ENCODE results near the gene NLE1. TPM values are rescaled to one million over a fixed set of nuclear protein-coding genes. Genes with fewer than 3 reads are reported as not detected.
"Not testable (repeated sequence)": the region's sequence is repeated elsewhere in the genome, so short reads cannot be mapped to it uniquely, and the experiment has no call there.

The NLE1 gene
- 1 to 10 TPM; 4.1 to 6.6 (median 4.6) TPM for total RNA-seq
- 2.2 TPM for polyA plus RNA-seq
- long read RNA-seq, donor 1, transcript NLE1-202 (13 exons, 2,588 nt) = major isoform, 5 of 10 reads
- long read RNA-seq, donor 1, partial matches to known transcripts = 2 of 10 reads
- long read RNA-seq, donor 1, other reads (novel, unspliced or antisense) = 3 of 10 reads
- long read RNA-seq, donor 2, partial matches to known transcripts = 0 of 2 reads
- long read RNA-seq, donor 2, other reads (novel, unspliced or antisense) = 1 of 2 reads
- long read RNA-seq, donor 3, full-length matches to known transcripts = 14 of 29 reads
- long read RNA-seq, donor 3, partial matches to known transcripts = 5 of 29 reads
- long read RNA-seq, donor 3, other reads (novel, unspliced or antisense) = 10 of 29 reads
- long read RNA-seq, donor 4, partial matches to known transcripts = 2 of 5 reads
- long read RNA-seq, donor 4, other reads (novel, unspliced or antisense) = 1 of 5 reads

- H3K4me1 ChIP-seq (ENCODE audit: control insufficient read depth, insufficient read depth, low read length) = no peaks in the 10 kb centered on the region
- no peaks in the 10 kb centered on the region for H3K27me3 ChIP-seq (ENCODE audit: control insufficient read depth, insufficient read depth)
- DNase-seq = peak; percentile 82 to 94 (median 92)
- ATAC-seq = peak; percentile 94
- intact Hi-C loops (cut with DNase I) = no loop called here
- WGBS = under 1% methylated on average over 65 of the region's 65 CpGs
- no peak within 1 kb of the TSS for H3K27ac ChIP-seq (ENCODE audit: low read length)
- no peaks in the 10 kb centered on the region for H3K9me3 ChIP-seq (ENCODE audit: control insufficient read depth, low read length)
- H3K4me3 ChIP-seq (ENCODE audit: low read length) = peak within 1 kb of the TSS; percentile 71
Observed at GRCh38 chr17:35141681-35142466, at the start of gene NLE1. NLE1 (minus strand) TSS chr17:35142303; CDS start chr17:35142275, 28 bp downstream.

GRCh38 chr17:35191001-35191695 lies 49.0 kb upstream of the NLE1 start:
- no peak overlapping the region for H3K27ac ChIP-seq (ENCODE audit: low read length)
- no peaks in the 10 kb centered on the region for H3K9me3 ChIP-seq (ENCODE audit: control insufficient read depth, low read length)
- DNase-seq (no peak), ATAC-seq (no peak)
- intact Hi-C loops (cut with DNase I) = no loop called here
- no peaks in the 10 kb centered on the region for H3K4me1 ChIP-seq (ENCODE audit: control insufficient read depth, insufficient read depth, low read length)
- 79% methylated on average over 11 of the region's 11 CpGs for WGBS
- H3K4me3 ChIP-seq (ENCODE audit: low read length) = no peak overlapping the region
- no peaks in the 10 kb centered on the region for H3K27me3 ChIP-seq (ENCODE audit: control insufficient read depth, insufficient read depth)

GRCh38 chr17:35189291-35189690 lies 47.2 kb upstream of the NLE1 start:
- ATAC-seq (no peak), DNase-seq (no peak)
- no peaks in the 10 kb centered on the region for H3K4me1 ChIP-seq (ENCODE audit: control insufficient read depth, insufficient read depth, low read length)
- intact Hi-C loops (cut with DNase I) = no loop called here
- 75% methylated on average over 3 of the region's 3 CpGs for WGBS
- H3K27ac ChIP-seq (ENCODE audit: low read length) = no peak overlapping the region
- H3K27me3 ChIP-seq (ENCODE audit: control insufficient read depth, insufficient read depth) = no peaks in the 10 kb centered on the region
- H3K9me3 ChIP-seq (ENCODE audit: control insufficient read depth, low read length) = no peaks in the 10 kb centered on the region
- no peak overlapping the region for H3K4me3 ChIP-seq (ENCODE audit: low read length)

- DNase-seq (no peak), ATAC-seq (no peak)
- H3K27ac ChIP-seq (ENCODE audit: low read length) = no peak overlapping the region
- no peaks in the 10 kb centered on the region for H3K9me3 ChIP-seq (ENCODE audit: control insufficient read depth, low read length)
- H3K27me3 ChIP-seq (ENCODE audit: control insufficient read depth, insufficient read depth) = no peaks in the 10 kb centered on the region
- intact Hi-C loops (cut with DNase I) = no loop called here
- no peak overlapping the region for H3K4me3 ChIP-seq (ENCODE audit: low read length)
- H3K4me1 ChIP-seq (ENCODE audit: control insufficient read depth, insufficient read depth, low read length) = no peaks in the 10 kb centered on the region
- 29% methylated on average over 2 of the region's 2 CpGs for WGBS
Observed at GRCh38 chr17:35188111-35188510, 46.0 kb upstream of the NLE1 start.

GRCh38 chr17:35187481-35187880 lies 45.4 kb upstream of the NLE1 start:
- no peak overlapping the region for H3K4me3 ChIP-seq (ENCODE audit: low read length)
- intact Hi-C loops (cut with DNase I) = no loop called here

GRCh38 chr17:35185849-35186248 lies 43.7 kb upstream of the NLE1 start:
- WGBS = 30% methylated on average over 1 of the region's 1 CpG
- Histone ChIP-seq H3K4me3 (ENCODE audit: low read length) (no peak overlapping the region), H3K9me3 (ENCODE audit: control insufficient read depth, low read length) (no peaks in the 10 kb centered on the region), H3K4me1 (ENCODE audit: control insufficient read depth, insufficient read depth, low read length) (no peaks in the 10 kb centered on the region), H3K27me3 (ENCODE audit: control insufficient read depth, insufficient read depth) (no peaks in the 10 kb centered on the region), H3K27ac (ENCODE audit: low read length) (no peak overlapping the region)
- intact Hi-C loops (cut with DNase I) = no loop called here
- DNase-seq (no peak), ATAC-seq (no peak)

More at GRCh38 chr17:35187481-35187880, 45.4 kb upstream of the NLE1 start:
- DNase-seq = no peak
- Histone ChIP-seq H3K4me1 (ENCODE audit: control insufficient read depth, insufficient read depth, low read length) (no peaks in the 10 kb centered on the region), H3K27ac (ENCODE audit: low read length) (no peak overlapping the region), H3K27me3 (ENCODE audit: control insufficient read depth, insufficient read depth) (no peaks in the 10 kb centered on the region), H3K9me3 (ENCODE audit: control insufficient read depth, low read length) (no peaks in the 10 kb centered on the region)
- 88% methylated on average over 2 of the region's 2 CpGs for WGBS
- ATAC-seq = no peak

- H3K4me1 ChIP-seq (ENCODE audit: control insufficient read depth, insufficient read depth, low read length) = no peaks in the 10 kb centered on the region
- intact Hi-C loops (cut with DNase I) = no loop called here
- no peaks in the 10 kb centered on the region for H3K27me3 ChIP-seq (ENCODE audit: control insufficient read depth, insufficient read depth)
- no peak overlapping the region for H3K4me3 ChIP-seq (ENCODE audit: low read length)
- no peak overlapping the region for H3K27ac ChIP-seq (ENCODE audit: low read length)
- H3K9me3 ChIP-seq (ENCODE audit: control insufficient read depth, low read length) = no peaks in the 10 kb centered on the region
- WGBS = 55% methylated on average over 3 of the region's 3 CpGs
- DNase-seq (no peak), ATAC-seq (no peak)
Observed at GRCh38 chr17:35184274-35184673, 42.2 kb upstream of the NLE1 start.

- Histone ChIP-seq H3K27me3 (ENCODE audit: control insufficient read depth, insufficient read depth) (no peaks in the 10 kb centered on the region), H3K4me1 (ENCODE audit: control insufficient read depth, insufficient read depth, low read length) (no peaks in the 10 kb centered on the region), H3K27ac (ENCODE audit: low read length) (no peak overlapping the region), H3K9me3 (ENCODE audit: control insufficient read depth, low read length) (no peaks in the 10 kb centered on the region), H3K4me3 (ENCODE audit: low read length) (no peak overlapping the region)
- intact Hi-C loops (cut with DNase I) = no loop called here
- WGBS = 53% methylated on average over 6 of the region's 6 CpGs
- ATAC-seq (no peak), DNase-seq (no peak)
Observed at GRCh38 chr17:35183332-35183731, 41.2 kb upstream of the NLE1 start.

- intact Hi-C loops (cut with DNase I); H3K27me3 ChIP-seq (ENCODE audit: control insufficient read depth, insufficient read depth); H3K9me3 ChIP-seq (ENCODE audit: control insufficient read depth, low read length); H3K4me1 ChIP-seq (ENCODE audit: control insufficient read depth, insufficient read depth, low read length); DNase-seq; H3K27ac ChIP-seq (ENCODE audit: low read length); H3K4me3 ChIP-seq (ENCODE audit: low read length); ATAC-seq: not testable (repeated sequence)
- 92% methylated on average over 5 of the region's 5 CpGs for WGBS
Observed at GRCh38 chr17:35179379-35179778, 37.3 kb upstream of the NLE1 start.

GRCh38 chr17:35176897-35177296 lies 34.8 kb upstream of the NLE1 start:
- Histone ChIP-seq H3K27ac (ENCODE audit: low read length) (no peak overlapping the region), H3K4me3 (ENCODE audit: low read length) (no peak overlapping the region), H3K4me1 (ENCODE audit: control insufficient read depth, insufficient read depth, low read length) (no peaks in the 10 kb centered on the region), H3K27me3 (ENCODE audit: control insufficient read depth, insufficient read depth) (no peaks in the 10 kb centered on the region), H3K9me3 (ENCODE audit: control insufficient read depth, low read length) (no peaks in the 10 kb centered on the region)
- DNase-seq (no peak), ATAC-seq (no peak)
- 72% methylated on average over 8 of the region's 8 CpGs for WGBS
- intact Hi-C loops (cut with DNase I) = no loop called here

Data from right cardiac atrium (tissue), 5 donors.